ENCODE measurements around the gene MLYCD. TPM values are rescaled to one million over a fixed set of nuclear protein-coding genes. Genes with fewer than 3 reads are reported as not detected.

MLYCD gene
- total RNA-seq (2014; rRNA removed; shearing (Covaris generic)): 2.2 and 2.8 TPM in 2 replicates

GRCh38 chr16:83898463-83899271, at the start of gene MLYCD:
TSS of gene MLYCD (plus strand) at chr16:83899115. CDS start at chr16:83899145, 30 bp downstream.
- Histone ChIP-seq H3K27me3 (replicated peaks) (no peaks in the 10 kb centered on the region), H3K9me3 (replicated peaks) (peaks cover 3% of the 10 kb centered on the region; the same call in 1 of the 2 replicates), H3K4me3 (peak within 1 kb of the TSS; percentile 99), H3K27ac (peak within 1 kb of the TSS; percentile 11; the same call in 1 of the 2 replicates), H3K4me1 (replicated peaks) (peaks cover 28% of the 10 kb centered on the region), H3K36me3 (peaks cover 17% of the 10 kb centered on the region)
- DNase-seq (ENCODE audit: low read depth in 1 of 2, low spot score in 2 of 2): peak; percentile 40 to 71

- Histone ChIP-seq H3K27ac (no peak overlapping the region), H3K4me3 (no peak overlapping the region), H3K27me3 (replicated peaks) (no peaks in the 10 kb centered on the region; the same call in 1 of the 2 replicates), H3K4me1 (replicated peaks) (no peaks in the 10 kb centered on the region), H3K9me3 (replicated peaks) (no peaks in the 10 kb centered on the region), H3K36me3 (no peaks in the 10 kb centered on the region)
- no peak for DNase-seq (ENCODE audit: low read depth in 1 of 2, low spot score in 2 of 2)
These were observed 49.5 kb upstream of the MLYCD start for GRCh38 chr16:83849421-83849820.

DNA sequence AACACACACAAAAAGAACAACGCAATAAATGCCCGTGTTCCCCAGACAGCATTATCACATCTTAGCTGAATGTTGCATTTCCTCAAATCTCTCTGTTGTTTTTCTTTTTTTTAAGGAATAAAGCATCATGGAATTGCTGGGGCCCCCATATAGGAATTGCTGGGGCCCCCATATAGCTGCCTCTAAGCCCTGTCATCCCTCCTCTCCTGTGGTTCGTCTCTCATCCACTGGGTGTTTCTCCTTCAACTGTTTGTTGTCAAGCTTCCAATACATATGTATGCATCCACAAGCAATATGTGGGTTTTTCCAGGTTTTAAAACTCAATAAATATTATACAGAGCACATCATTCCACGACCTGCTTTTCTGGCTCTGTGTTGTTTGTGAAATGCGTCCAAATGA, 48.0 kb upstream of the MLYCD start:
- DNase-seq (ENCODE audit: low read depth in 1 of 2, low spot score in 2 of 2): no peak

GRCh38 chr16:83851473-83851872, 47.4 kb upstream of the MLYCD start:
- Histone ChIP-seq H3K9me3 (replicated peaks) (no peaks in the 10 kb centered on the region), H3K4me1 (replicated peaks) (no peaks in the 10 kb centered on the region), H3K27me3 (replicated peaks) (no peaks in the 10 kb centered on the region; the same call in 1 of the 2 replicates), H3K27ac (no peak overlapping the region), H3K36me3 (no peaks in the 10 kb centered on the region), H3K4me3 (no peak overlapping the region)
- DNase-seq (ENCODE audit: low read depth in 1 of 2, low spot score in 2 of 2): no peak

More for the DNA sequence above, 48.0 kb upstream of the MLYCD start:
- H3K4me1 ChIP-seq (replicated peaks): no peaks in the 10 kb centered on the region
- no peaks in the 10 kb centered on the region; the same call in 1 of the 2 replicates for H3K27me3 ChIP-seq (replicated peaks)
- H3K9me3 ChIP-seq (replicated peaks): no peaks in the 10 kb centered on the region
- no peak overlapping the region for H3K27ac ChIP-seq
- no peak overlapping the region for H3K4me3 ChIP-seq
- no peaks in the 10 kb centered on the region for H3K36me3 ChIP-seq

- H3K9me3 ChIP-seq (replicated peaks): no peaks in the 10 kb centered on the region
- peaks cover 4% of the 10 kb centered on the region; the same call in 1 of the 2 replicates for H3K27me3 ChIP-seq (replicated peaks)
- H3K4me3 ChIP-seq: no peak overlapping the region
- DNase-seq (ENCODE audit: low read depth in 1 of 2, low spot score in 2 of 2): no peak
- H3K36me3 ChIP-seq: no peaks in the 10 kb centered on the region
- H3K27ac ChIP-seq: no peak overlapping the region
- no peaks in the 10 kb centered on the region for H3K4me1 ChIP-seq (replicated peaks)
These were observed 46.1 kb upstream of the MLYCD start for GRCh38 chr16:83852774-83853173.

- Histone ChIP-seq H3K36me3 (no peaks in the 10 kb centered on the region), H3K27ac (no peak overlapping the region), H3K9me3 (replicated peaks) (no peaks in the 10 kb centered on the region), H3K27me3 (replicated peaks) (peaks cover 6% of the 10 kb centered on the region; the same call in 1 of the 2 replicates), H3K4me3 (no peak overlapping the region), H3K4me1 (replicated peaks) (no peaks in the 10 kb centered on the region)
- no peak for DNase-seq (ENCODE audit: low read depth in 1 of 2, low spot score in 2 of 2)
These were observed 45.1 kb upstream of the MLYCD start for GRCh38 chr16:83853834-83854233.

- Histone ChIP-seq H3K4me1 (replicated peaks) (no peaks in the 10 kb centered on the region), H3K27ac (no peak overlapping the region), H3K4me3 (no peak overlapping the region), H3K27me3 (replicated peaks) (peaks cover 6% of the 10 kb centered on the region; the same call in 1 of the 2 replicates), H3K9me3 (replicated peaks) (no peaks in the 10 kb centered on the region), H3K36me3 (no peaks in the 10 kb centered on the region)
- DNase-seq (ENCODE audit: low read depth in 1 of 2, low spot score in 2 of 2): no peak
These were observed 44.5 kb upstream of the MLYCD start for GRCh38 chr16:83854420-83854819.

DNA sequence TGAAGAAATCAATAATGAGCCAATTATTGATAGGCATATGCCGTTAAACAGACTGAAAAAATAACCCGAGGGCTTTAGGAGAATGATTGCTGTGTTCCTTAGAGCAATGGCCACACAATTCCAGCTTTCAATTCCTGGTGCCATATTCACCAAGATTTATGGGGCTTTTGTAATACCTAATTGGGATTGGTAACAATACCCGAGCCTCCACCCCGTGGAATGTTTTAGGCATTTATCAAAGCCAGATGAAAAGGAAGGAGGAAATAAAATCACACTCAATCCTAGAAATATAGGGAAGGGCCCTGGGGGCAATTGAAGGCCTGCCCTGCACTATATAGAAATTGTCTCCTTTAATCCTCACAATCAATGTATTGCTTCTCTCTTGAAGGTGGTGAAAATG, 42.1 kb upstream of the MLYCD start:
- Histone ChIP-seq H3K36me3 (no peaks in the 10 kb centered on the region), H3K4me3 (no peak overlapping the region), H3K27me3 (replicated peaks) (peaks cover 18% of the 10 kb centered on the region), H3K4me1 (replicated peaks) (no peaks in the 10 kb centered on the region), H3K9me3 (replicated peaks) (no peaks in the 10 kb centered on the region), H3K27ac (no peak overlapping the region)
- no peak for DNase-seq (ENCODE audit: low read depth in 1 of 2, low spot score in 2 of 2)

- H3K27me3 ChIP-seq (replicated peaks): peaks cover 18% of the 10 kb centered on the region
- no peak for DNase-seq (ENCODE audit: low read depth in 1 of 2, low spot score in 2 of 2)
These were observed 39.6 kb upstream of the MLYCD start for GRCh38 chr16:83859265-83859664.

GRCh38 chr16:83862661-83863060, 36.3 kb upstream of the MLYCD start:
- Histone ChIP-seq H3K9me3 (replicated peaks) (0 out of 2 replicates have a peak, but pooled peaks cover 3% of the 10 kb centered on the region), H3K27ac (no peak overlapping the region), H3K27me3 (replicated peaks) (peaks cover 35% of the 10 kb centered on the region), H3K36me3 (no peaks in the 10 kb centered on the region), H3K4me1 (replicated peaks) (no peaks in the 10 kb centered on the region), H3K4me3 (no peak overlapping the region)
- no peak for DNase-seq (ENCODE audit: low read depth in 1 of 2, low spot score in 2 of 2)

More at GRCh38 chr16:83859265-83859664, 39.6 kb upstream of the MLYCD start:
- Histone ChIP-seq H3K4me1 (replicated peaks) (no peaks in the 10 kb centered on the region), H3K36me3 (no peaks in the 10 kb centered on the region), H3K9me3 (replicated peaks) (no peaks in the 10 kb centered on the region), H3K4me3 (no peak overlapping the region), H3K27ac (no peak overlapping the region)

- H3K27ac ChIP-seq: no peak overlapping the region
- H3K4me1 ChIP-seq (replicated peaks): no peaks in the 10 kb centered on the region
- peak in 1 of 2 experiments; percentile 19 for DNase-seq (ENCODE audit: low read depth in 1 of 2, low spot score in 2 of 2)
- H3K27me3 ChIP-seq (replicated peaks): peaks cover 35% of the 10 kb centered on the region
- no peaks in the 10 kb centered on the region for H3K36me3 ChIP-seq
- no peak overlapping the region for H3K4me3 ChIP-seq
- H3K9me3 ChIP-seq (replicated peaks): 0 out of 2 replicates have a peak, but pooled peaks cover 3% of the 10 kb centered on the region
These were observed 35.2 kb upstream of the MLYCD start for GRCh38 chr16:83863682-83864081.

- no peaks in the 10 kb centered on the region for H3K36me3 ChIP-seq
- 0 out of 2 replicates have a peak, but pooled peaks cover 3% of the 10 kb centered on the region for H3K9me3 ChIP-seq (replicated peaks)
- H3K27me3 ChIP-seq (replicated peaks): peaks cover 49% of the 10 kb centered on the region
- H3K27ac ChIP-seq: no peak overlapping the region
- no peak overlapping the region for H3K4me3 ChIP-seq
- H3K4me1 ChIP-seq (replicated peaks): no peaks in the 10 kb centered on the region
- no peak for DNase-seq (ENCODE audit: low read depth in 1 of 2, low spot score in 2 of 2)
These were observed 28.1 kb upstream of the MLYCD start for GRCh38 chr16:83870830-83871229.

DNA sequence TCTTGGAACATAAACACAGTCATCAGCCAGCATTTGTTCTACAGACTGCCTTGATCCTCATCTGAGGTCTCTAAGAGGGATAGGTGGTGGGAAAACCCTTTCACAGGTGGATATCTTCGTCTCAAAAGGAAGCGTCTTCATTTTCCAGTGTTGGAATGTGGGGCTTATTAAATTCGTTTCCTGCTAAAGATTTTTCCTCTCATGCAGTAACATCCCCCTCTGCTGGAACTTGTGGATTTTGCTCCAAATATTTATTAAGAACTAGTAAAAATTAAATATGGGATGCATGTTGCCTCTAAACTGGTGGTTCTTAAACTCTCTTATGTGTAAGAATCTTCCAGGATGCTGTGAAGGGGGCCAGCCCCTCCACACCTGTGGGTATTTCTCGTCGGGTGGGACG, 20.1 kb upstream of the MLYCD start:
- DNase-seq (ENCODE audit: low read depth in 1 of 2, low spot score in 2 of 2): peak; percentile 13 to 21
- H3K4me3 ChIP-seq: no peak overlapping the region

GRCh38 chr16:83882163-83882885, 16.6 kb upstream of the MLYCD start:
- Histone ChIP-seq H3K4me3 (no peak overlapping the region), H3K27me3 (replicated peaks) (peaks cover 4% of the 10 kb centered on the region; the same call in 1 of the 2 replicates), H3K4me1 (replicated peaks) (no peaks in the 10 kb centered on the region), H3K36me3 (no peaks in the 10 kb centered on the region), H3K27ac (no peak overlapping the region), H3K9me3 (replicated peaks) (no peaks in the 10 kb centered on the region)
- peak in 1 of 2 experiments; percentile 32 for DNase-seq (ENCODE audit: low read depth in 1 of 2, low spot score in 2 of 2)

More for the DNA sequence above, 20.1 kb upstream of the MLYCD start:
- Histone ChIP-seq H3K4me1 (replicated peaks) (no peaks in the 10 kb centered on the region), H3K36me3 (no peaks in the 10 kb centered on the region), H3K9me3 (replicated peaks) (no peaks in the 10 kb centered on the region), H3K27ac (no peak overlapping the region), H3K27me3 (replicated peaks) (peaks cover 19% of the 10 kb centered on the region; the same call in 1 of the 2 replicates)

Data from SJSA1 (cell line).